HG02970 (cell line): ENCODE results near the gene SLC13A2.

Source experiments
- ATAC-seq: cut with Tn5 transposase; IDR thresholded peaks from one replicate; pipeline ENCODE4 v1.9.1; 2021; ENCODE audit warnings: mild to moderate bottlenecking, moderate library complexity, moderate number of reproducible peaks; ENCODE audit not compliant: unreplicated experiment, low FRiP score

SLC13A2 gene

DNA sequence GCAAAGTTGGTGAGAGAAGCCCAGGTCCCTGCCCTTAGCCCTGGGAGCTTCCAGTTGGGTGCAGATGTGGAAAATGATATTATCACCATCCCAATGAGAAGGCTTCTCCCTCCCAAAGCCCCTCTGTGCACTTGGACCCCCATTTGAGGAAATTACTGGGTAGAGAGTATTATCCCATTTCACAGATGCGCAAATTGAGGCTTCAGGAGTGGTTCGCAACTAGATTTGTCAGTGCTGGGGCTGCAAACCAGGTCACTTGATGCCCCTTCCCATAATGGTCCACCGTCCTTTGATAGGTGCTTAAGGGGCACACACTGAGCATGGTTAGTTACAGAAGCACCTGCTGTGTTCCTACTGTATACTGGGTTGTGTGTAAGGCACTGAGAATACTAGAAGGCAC, 18.4 kb downstream of the SLC13A2 start:
- no peak for ATAC-seq

- ATAC-seq: no peak
Observed at GRCh38 chr17:28492352-28493310, 19.2 kb downstream of the SLC13A2 start.

DNA sequence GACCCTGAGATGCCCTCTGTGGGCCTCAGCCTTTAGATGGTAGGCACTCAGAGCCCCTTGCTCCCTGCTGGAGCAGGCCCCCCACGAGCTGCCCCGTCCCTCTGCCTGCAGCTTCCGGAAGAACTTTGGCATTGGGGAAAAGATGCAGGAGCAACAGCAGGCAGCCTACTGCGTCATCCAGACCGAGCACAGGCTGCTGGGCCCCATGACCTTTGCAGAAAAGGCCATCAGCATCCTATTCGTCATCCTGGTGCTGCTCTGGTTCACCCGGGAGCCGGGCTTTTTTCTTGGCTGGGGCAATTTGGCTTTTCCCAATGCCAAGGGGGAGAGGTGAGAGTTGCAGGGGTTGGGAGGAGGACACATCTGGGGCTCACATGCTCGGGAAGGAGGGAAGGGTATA, 20.0 kb downstream of the SLC13A2 start:
- no peak for ATAC-seq

GRCh38 chr17:28494445-28495188, 21.2 kb downstream of the SLC13A2 start:
- ATAC-seq: no peak

DNA sequence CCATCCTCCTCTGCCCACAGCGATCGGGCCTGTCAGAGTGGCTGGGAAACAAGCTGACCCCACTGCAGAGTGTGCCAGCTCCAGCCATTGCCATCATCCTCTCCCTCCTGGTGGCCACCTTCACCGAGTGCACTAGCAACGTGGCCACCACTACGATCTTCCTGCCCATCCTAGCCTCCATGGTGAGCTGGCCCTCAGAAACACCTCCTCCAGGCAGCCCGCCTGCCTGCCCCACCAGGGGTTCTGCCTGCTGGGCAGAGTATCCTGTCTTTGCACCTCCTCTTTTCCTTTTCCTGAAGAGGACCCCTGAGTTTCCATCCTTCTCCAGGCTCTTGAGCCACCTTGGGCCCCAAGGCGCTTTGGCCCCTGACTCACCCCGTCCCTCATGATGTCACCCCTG, 22.2 kb downstream of the SLC13A2 start:
- no peak for ATAC-seq

GRCh38 chr17:28497931-28498330, 24.5 kb downstream of the SLC13A2 start:
- ATAC-seq: no peak

DNA sequence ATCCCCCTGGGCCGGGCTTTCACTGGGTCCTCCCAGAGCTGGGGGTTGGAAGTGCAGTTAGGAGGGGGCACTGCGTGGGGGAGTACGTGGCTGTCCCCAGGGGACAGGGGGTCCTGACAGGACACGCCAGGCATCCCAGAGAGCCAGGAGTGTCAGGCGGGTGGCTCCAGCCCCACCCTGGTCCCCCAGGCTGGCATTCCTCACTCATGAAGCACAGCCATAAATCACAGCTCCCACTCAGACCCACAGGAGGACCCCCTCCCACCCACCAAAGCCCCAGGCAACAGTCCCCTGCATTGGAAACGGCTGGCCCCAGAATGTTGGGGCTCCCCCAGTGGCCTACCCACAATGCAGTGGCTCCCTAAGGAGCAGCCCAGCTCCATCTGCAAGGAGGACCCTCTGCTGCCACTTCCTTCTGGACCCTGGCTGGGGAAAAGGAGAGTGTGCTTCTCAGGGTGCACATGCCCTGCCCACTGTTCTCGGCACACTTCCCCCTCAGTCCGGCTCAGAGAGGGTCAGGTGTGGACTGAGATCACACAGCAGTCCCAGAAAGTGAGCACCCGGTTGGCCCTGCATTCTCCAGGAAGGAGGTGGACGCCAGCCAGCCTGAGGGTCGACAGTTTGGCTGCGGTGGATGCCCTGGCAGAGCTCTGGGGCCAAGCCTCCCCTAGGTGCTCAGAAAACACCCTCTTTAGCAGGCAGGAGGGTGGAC, 25.4 kb downstream of the SLC13A2 start:
- no peak for ATAC-seq

DNA sequence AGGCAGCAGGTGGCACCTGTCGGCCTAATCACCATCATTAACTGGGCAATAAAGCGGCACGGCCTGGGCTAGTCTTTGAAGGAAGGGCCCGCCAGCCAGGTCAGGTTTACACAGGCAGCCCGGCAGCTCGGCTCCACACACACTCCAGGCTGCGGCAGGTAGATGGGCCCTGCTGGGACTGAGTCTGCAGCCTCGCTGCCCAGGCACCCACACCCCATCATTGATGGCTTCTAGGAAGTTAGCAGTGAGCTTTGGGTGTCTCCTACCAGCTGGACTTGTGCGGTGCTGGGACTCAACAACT, 25.9 kb downstream of the SLC13A2 start:
- no peak for ATAC-seq

GRCh38 chr17:28499684-28500357, 26.4 kb downstream of the SLC13A2 start:
- no peak for ATAC-seq

DNA sequence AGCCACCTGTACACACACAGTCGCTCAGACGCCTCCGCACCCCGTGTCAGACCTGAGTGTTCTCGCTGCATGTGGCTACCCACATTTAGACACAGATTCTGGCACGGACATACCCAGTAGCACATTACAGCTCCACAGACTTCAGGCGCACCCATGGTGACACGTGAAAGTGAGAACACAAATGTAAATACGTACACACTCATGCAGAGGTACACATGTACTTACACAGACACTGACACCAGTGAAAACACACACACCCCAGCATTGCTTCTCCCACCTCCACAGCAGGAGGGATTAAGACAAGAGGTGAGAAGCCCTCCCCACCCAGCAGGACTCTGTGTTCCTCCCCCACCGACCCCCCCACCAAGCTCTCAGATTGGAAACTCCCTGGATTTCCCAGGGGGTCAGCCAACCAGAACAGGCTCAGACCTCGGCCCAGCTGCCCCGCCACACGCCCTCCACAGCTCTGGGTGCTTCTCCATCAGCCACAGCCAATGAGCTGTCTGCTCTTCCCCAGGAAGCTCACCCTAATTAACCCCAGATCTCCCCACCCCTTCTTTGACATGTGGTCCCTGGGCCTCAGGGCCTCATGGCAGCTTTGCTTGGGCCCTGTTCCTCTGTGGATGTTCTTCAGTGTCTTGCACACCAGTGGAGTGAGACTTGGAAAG, 27.4 kb downstream of the SLC13A2 start:
- ATAC-seq: no peak

DNA sequence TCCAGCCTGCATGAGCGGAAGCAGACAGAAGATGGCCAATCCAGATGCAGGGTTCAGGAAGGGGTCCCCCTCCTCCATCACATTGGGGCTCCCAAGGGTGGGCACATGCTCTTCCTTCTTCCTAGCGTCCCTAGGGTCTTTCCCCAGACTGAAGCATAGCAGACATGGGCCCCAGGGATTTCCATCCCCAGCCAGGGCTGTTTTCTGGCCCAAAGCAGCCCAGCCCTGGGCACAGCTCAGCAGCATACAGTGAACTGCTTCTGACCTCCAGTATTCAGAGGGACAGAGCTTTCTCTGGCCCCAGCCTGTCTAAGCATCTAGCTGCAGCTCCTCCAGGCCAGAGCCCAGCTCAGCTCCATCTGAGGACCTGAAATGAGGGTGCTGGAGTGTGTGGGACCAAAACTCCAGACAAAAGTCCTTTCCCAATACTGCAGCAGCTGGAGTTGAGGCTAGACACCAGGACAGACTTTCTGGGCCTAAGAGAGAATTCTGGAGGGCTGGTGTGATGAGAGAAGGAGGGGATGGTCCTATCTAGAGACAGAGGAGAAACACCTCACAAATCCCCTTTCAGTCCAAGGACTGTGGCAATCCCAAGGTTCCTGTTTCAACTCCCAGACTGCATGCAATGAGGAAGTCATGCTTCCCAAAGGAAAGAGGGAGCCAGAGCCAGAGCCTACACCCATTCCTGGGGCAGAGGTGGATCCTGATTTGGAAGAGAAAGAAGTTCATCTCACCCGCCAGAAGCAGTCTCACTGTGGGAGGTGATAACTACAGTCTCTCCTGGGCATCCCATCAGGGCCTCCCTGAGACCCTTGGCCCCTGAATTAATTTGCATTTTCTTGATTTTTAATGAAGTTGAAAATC, 28.2 kb downstream of the SLC13A2 start:
- ATAC-seq: no peak

- no peak for ATAC-seq
Observed at GRCh38 chr17:28503420-28503819, 30.0 kb downstream of the SLC13A2 start.

- ATAC-seq: no peak
Observed at GRCh38 chr17:28505986-28506665, 32.7 kb downstream of the SLC13A2 start, which contains the start of gene FOXN1. Gene FOXN1, plus strand, starts transcription at chr17:28506348. Its CDS starts 17,622 bp downstream, at chr17:28523970.

DNA sequence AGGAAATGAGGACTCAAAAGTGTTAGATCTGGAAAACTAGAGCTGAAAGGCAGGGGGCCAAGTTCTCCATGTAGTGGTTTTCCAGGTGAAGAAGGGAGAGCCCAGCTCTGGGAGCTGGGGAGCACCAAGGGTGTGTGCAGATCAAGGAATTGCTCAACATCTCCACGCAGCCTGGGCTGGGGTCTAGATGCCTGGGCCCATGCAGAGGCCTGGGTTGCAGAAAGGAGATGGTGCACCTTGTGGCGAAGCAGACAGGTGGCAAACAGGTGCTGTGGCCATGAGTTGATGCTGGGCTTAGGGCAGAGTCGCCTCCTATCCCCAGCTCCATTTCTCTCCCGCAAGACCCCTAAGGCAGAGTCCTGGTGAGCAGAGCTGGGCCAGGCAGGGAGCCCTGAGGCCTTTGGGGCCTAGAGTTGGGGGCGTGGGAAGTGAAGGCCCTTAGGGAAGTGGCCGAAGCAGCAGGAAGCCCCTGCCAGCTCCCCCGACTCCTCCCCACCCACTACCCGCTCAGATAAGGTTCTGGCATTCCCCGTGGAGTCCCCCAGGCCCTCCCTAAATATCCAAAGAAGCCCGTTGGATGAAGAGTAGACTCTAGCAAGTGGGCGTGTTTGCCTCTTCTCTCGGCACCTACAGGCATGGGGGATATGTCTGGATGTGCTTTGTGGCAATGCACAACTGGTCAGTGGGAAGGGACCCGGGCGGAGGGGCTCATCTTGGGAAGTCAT, 33.5 kb downstream of the SLC13A2 start:
- no peak for ATAC-seq

DNA sequence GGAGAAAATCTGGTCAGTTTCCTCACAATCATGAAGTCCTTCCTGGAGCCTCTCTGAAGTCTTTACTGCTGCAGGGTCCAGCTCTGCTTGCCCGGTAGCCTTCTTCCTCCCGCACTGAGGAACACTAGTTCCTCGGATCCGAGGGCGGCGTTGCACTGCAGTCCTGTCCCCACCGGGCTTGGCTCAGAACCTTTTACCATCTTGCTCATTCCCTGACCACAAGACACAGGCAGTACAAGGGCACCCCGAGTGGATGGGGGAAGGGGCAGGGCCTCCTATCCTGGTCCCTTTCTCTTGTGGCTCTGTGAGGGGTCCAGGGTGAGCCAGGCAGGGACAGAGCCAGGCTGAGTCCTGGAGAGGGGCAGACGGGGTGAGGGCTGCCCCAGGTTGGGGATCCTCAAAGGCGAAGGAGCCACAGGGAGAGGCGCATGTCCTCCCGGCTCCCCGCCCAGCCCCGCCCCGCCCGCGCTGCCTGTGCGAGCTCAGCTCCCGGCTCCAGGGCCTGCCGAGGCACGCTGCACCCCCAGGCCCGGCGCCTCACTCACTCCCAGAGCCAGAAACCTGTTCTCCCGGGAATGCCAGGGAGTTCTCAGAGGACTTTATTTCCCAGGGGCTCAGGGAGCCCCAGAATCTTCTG, 34.2 kb downstream of the SLC13A2 start:
- ATAC-seq: no peak

GRCh38 chr17:28508211-28508724, 34.8 kb downstream of the SLC13A2 start:
- ATAC-seq: no peak

DNA sequence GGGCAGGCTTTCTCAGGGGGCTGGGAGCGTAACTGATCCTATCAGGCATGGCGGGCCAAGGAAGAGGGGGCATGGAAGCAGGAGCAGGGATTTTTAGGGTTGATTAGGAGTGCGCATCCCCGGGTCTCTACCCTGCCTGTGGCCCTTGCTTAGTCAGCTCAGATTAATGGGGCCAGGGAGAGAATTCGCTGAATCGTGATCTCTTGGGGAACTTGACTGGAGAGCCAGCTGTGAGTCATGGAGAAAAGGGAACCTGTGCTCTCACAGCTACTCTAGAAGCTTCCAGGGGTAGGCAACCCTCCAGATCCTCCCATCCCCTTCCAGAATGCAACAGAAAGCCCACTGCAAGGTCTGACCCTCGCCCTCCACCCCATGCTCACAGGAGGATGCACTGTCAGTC, 36.3 kb downstream of the SLC13A2 start:
- no peak for ATAC-seq
